K562 (cell line): ENCODE results near the gene IL6R. TPM values are rescaled to one million over a fixed set of nuclear protein-coding genes. Genes with fewer than 3 reads are reported as not detected.

ENCODE experiments used
- CREB3 ChIP-seq: fragments of 450-650 bp; conservative IDR thresholded peaks from 2 replicates; pipeline ENCODE4 v1.6.1; 2016; ENCODE audit warnings: missing genetic modification characterization, low read depth, mild to moderate bottlenecking, missing compliant biosample characterization, moderate library complexity
- GATA2 ChIP-seq: sonication (generic); formaldehyde crosslinking; IDR thresholded peaks from 2 replicates; pipeline ENCODE4 v1.4.0; 2020; ENCODE audit warnings: mild to moderate bottlenecking, missing genetic modification reagents
- HMBOX1 ChIP-seq: sonication (generic); IDR thresholded peaks from 2 replicates; pipeline ENCODE4 v1.6.1; 2016
- HSF4 ChIP-seq: fragments of 250-450 bp; sonication (Bioruptor Pico); IDR thresholded peaks from 2 replicates; pipeline ENCODE4 v2.1.2; 2022; ENCODE audit warnings: mild to moderate bottlenecking, moderate library complexity, borderline replicate concordance
- MCM3 ChIP-seq: fragments of 450-650 bp; IDR thresholded peaks from 2 replicates; pipeline ENCODE4 v1.6.1; 2016
- MITF ChIP-seq: IDR thresholded peaks from 2 replicates; pipeline ENCODE4 v1.6.1; 2014; ENCODE audit warnings: antibody characterized with exemption
- POLR3G ChIP-seq: IDR thresholded peaks from 2 replicates; pipeline ENCODE4 v1.6.1; 2011; ENCODE audit not compliant: insufficient read length, insufficient replicate concordance; ENCODE audit errors: extremely low read depth
- RBM17 ChIP-seq: fragments of 200-400 bp; formaldehyde crosslinking; IDR thresholded peaks from 2 replicates; pipeline ENCODE4 v1.6.1; 2017; ENCODE audit warnings: low read depth, mild to moderate bottlenecking, low read length, borderline replicate concordance
- RNF2 ChIP-seq: sonication (generic); IDR thresholded peaks from 2 replicates; pipeline ENCODE4 v1.6.1; 2016
- UBTF ChIP-seq, 2 experiments: IDR thresholded peaks; 2 replicates each; pipeline ENCODE4 v1.6.1; 2012; ENCODE audit warnings: improper control_type of control experiment in 2 of 2, low read depth in 2 of 2, low read length in 2 of 2, borderline replicate concordance in 1 of 2
- polyA plus RNA-seq, 8 experiments: library from polyadenylated mRNA; depleted of rRNA in 4 of 8; stranded (reverse) in 5 of 8; unstranded in 3 of 8; fragments of >200 nt; fragmentation: Nextera tagmentation in 2 of 8; fragmentation: Illumina TruSeq in 1 of 8; extraction: Ambion mirVana in 2 of 8; extraction: Trizol in 1 of 8; gene quantifications; 2 replicates each; pipeline versions ENCODE4 v1.2.1 to v1.2.3, GENCODE V29; 2011 to 2014; ENCODE audit warnings: inconsistent platforms in 1 of 8, missing spikeins in 1 of 8
- total RNA-seq, 7 experiments: library from RNA; depleted of rRNA in 6 of 7; stranded (reverse); fragments of >200 nt in 6 of 7; fragmentation: Illumina TruSeq in 2 of 7; extraction: Trizol in 2 of 7; gene quantifications; 2 replicates each; pipeline versions ENCODE4 v1.2.1 to v1.2.3, GENCODE V29; 2011 to 2021; ENCODE audit warnings: low replicate concordance in 1 of 7

Gene IL6R
- total and polyA plus RNA-seq, 9 of the 15 experiments (the other 6 are each of a cell fraction or from before 2014, with no cell fraction given), result 0.05 to 1.1 (median 0.11) TPM; not detected in 2

- TF ChIP-seq MITF (no peak), HSF4 (CRISPR knock-in tag) (no peak), RNF2 (no peak), HMBOX1 (no peak), POLR3G (no peak), MCM3 (no peak), UBTF (IDR thresholded peaks at IDR 0.05; ENCODE audit: borderline replicate concordance in 1 of 2, low read depth in 2 of 2, low read length in 2 of 2) (no peak), GATA2 (CRISPR knock-in tag) (no peak), RBM17 (no peak), CREB3 (no peak)
These were observed 24.0 kb downstream of the IL6R start (continued) for GRCh38 chr1:154429118-154429517.
